ENCODE data around the gene DCPS. TPM values are rescaled to one million over a fixed set of nuclear protein-coding genes. Genes with fewer than 3 reads are reported as not detected.

Gene DCPS
- total RNA-seq, 1 experiment from 2014 or later = 34.8 TPM

GRCh38 chr11:126357969-126358762 is 54.3 kb downstream of the DCPS start:
- ChIA-PET POLR2A (interaction anchor here (0.7 kb wide), 1 partner anchor 11 kb away, joined by 3 read pairs; no protein-coding TSS in a partner anchor), CTCF (no interaction called here)
- H3K27ac ChIP-seq (ENCODE audit: low read length) = no peak overlapping the region; the same call in 1 of the 2 replicates
- TF ChIP-seq CTCF (IDR thresholded peaks at IDR 0.05) (no peak), POLR2AphosphoS5 (IDR thresholded peaks at IDR 0.05; ENCODE audit: low read depth, low read length) (no peak), TCF7L2 (IDR thresholded peaks at IDR 0.05; ENCODE audit: low read depth, low read length) (no peak), SIN3A (IDR thresholded peaks at IDR 0.05; ENCODE audit: borderline replicate concordance, insufficient read depth, low read depth, low read length) (no peak), REST (IDR thresholded peaks at IDR 0.05; ENCODE audit: insufficient read depth in 1 of 2, low read depth in 2 of 2, low read length in 1 of 2) (no peak)
- H3K4me1 ChIP-seq (ENCODE audit: control insufficient read depth, insufficient read depth, low read length) = peaks cover 67% of the 10 kb centered on the region
- H3K27me3 ChIP-seq (ENCODE audit: control insufficient read depth, insufficient read depth, low read length) = no peaks in the 10 kb centered on the region
- BruUV-seq (replicated peaks) = no TSS peak
- H3K4me3 ChIP-seq (ENCODE audit: low read depth in 2 of 2, low read length in 2 of 2) = no peak overlapping the region
- DNase-seq (ENCODE audit: low read depth, low spot score) (no peak), ATAC-seq (no peak)
- peaks cover 3% of the 10 kb centered on the region; the same call in 1 of the 2 replicates for H3K36me3 ChIP-seq (ENCODE audit: control insufficient read depth, insufficient read depth, low read length)
- in situ Hi-C loops (cut with HindIII; ENCODE audit: low pct_unique_long_range_greater_than_20kb, low sequenced_read_pairs) (no loop called here), intact Hi-C loops (cut with micrococcal nuclease; ENCODE audit: unreplicated experiment) (no loop called here)
- no peaks in the 10 kb centered on the region for H3K9me3 ChIP-seq (ENCODE audit: control insufficient read depth, insufficient read depth, low read depth, low read length)

- TF ChIP-seq TCF7L2 (IDR thresholded peaks at IDR 0.05; ENCODE audit: low read depth, low read length) (no peak), CTCF (IDR thresholded peaks at IDR 0.05) (no peak), POLR2AphosphoS5 (IDR thresholded peaks at IDR 0.05; ENCODE audit: low read depth, low read length) (no peak), REST (IDR thresholded peaks at IDR 0.05; ENCODE audit: insufficient read depth in 1 of 2, low read depth in 2 of 2, low read length in 1 of 2) (no peak), SIN3A (IDR thresholded peaks at IDR 0.05; ENCODE audit: borderline replicate concordance, insufficient read depth, low read depth, low read length) (no peak)
Measured at GRCh38 chr11:126358763-126359160, 54.9 kb downstream of the DCPS start.

More at GRCh38 chr11:126358763-126359160, 54.9 kb downstream of the DCPS start:
- ATAC-seq (no peak), DNase-seq (ENCODE audit: low read depth, low spot score) (no peak)
- Histone ChIP-seq H3K4me3 (ENCODE audit: low read depth in 2 of 2, low read length in 2 of 2) (no peak overlapping the region), H3K36me3 (ENCODE audit: control insufficient read depth, insufficient read depth, low read length) (peaks cover 3% of the 10 kb centered on the region; the same call in 1 of the 2 replicates), H3K27ac (ENCODE audit: low read length) (no peak overlapping the region; the same call in 1 of the 2 replicates), H3K9me3 (ENCODE audit: control insufficient read depth, insufficient read depth, low read depth, low read length) (no peaks in the 10 kb centered on the region), H3K27me3 (ENCODE audit: control insufficient read depth, insufficient read depth, low read length) (no peaks in the 10 kb centered on the region), H3K4me1 (ENCODE audit: control insufficient read depth, insufficient read depth, low read length) (peaks cover 61% of the 10 kb centered on the region)
- in situ Hi-C loops (cut with HindIII; ENCODE audit: low pct_unique_long_range_greater_than_20kb, low sequenced_read_pairs) = no loop called here
- ChIA-PET POLR2A (interaction anchor here (0.7 kb wide), 1 partner anchor 12 kb away, joined by 3 read pairs; no protein-coding TSS in a partner anchor), CTCF (no interaction called here)
- intact Hi-C loops (cut with micrococcal nuclease; ENCODE audit: unreplicated experiment) = no loop called here
- BruUV-seq (replicated peaks) = no TSS peak
